ENCODE measurements around the gene MEIS2.

MEIS2 gene

DNA sequence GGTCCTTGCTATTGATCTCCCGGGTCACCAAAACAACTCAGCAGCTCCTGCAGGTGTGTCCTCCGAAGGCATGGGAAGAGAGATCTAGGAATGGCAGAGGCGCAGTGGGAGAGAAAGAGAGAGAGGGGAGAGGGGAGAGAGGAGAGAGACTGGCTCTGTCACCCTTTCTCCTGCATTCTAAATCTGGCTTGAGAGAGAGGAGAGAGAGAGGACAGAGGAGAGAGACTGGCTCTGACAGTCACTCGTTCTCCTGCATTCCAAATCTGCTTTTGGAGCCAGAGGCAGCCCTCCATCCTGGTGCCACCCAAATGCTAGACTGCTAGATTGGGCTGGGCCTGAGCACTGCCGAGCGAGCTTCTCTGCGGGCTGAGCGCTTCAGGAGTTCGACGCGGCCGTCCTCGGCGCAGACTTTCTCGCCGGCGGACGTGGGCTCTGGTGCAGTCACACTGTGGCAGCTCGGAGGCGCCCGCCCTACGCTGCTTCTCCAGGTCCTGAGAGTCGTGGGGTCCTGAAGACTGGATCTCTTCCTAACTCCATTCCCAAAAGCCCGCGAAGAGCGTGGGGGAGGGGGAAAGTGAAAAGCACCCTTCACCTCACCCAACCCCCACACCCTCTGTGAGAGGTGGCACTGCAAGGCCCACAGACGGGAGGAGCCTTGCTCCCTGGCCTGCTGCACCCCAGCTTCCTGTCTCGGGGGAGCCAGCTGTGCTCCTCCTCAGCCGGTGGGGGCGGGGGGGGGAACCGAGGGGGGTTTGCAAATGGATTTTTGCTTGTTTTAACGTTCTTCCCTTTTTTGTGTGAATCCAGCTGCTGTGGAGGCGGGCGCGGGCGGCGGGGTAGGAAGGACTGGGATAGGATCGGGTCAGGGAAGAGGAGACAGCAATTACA lies 222.3 kb downstream of the MEIS2 start:
- Mint-ChIP-seq H3K4me1 (ENCODE audit: low read depth) (no peaks in the 10 kb centered on the region), H3K4me3 (peak overlapping the region; percentile 26), H3K9me3 (no peaks in the 10 kb centered on the region), H3K27me3 (peaks cover 87% of the 10 kb centered on the region), H3K27ac (no peak overlapping the region), H3K36me3 (ENCODE audit: low read depth) (no peaks in the 10 kb centered on the region)

DNA sequence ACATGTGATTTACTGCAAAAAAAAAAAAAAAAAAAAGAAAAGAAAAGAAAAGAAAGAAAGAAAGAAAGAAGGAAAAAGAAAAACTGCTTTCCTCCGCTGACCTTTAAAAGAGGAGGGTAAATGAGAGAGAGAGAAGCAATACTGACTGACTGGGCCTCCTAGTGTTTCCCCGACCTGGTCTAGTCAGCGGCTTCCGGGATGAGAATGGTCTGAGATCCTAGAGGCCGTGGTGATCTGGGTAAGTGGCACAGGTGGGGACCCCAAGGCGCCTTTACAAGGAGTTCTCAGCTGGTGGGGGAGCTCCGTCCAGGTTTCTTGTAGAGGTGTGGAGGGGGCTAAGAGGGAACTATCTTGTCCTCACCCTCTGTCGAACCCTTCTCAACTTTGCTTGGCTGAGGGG lies 223.1 kb downstream of the MEIS2 start:
- Mint-ChIP-seq H3K27ac (no peak overlapping the region), H3K4me3 (no peak overlapping the region), H3K27me3 (peaks cover 87% of the 10 kb centered on the region), H3K9me3 (no peaks in the 10 kb centered on the region), H3K36me3 (ENCODE audit: low read depth) (no peaks in the 10 kb centered on the region), H3K4me1 (ENCODE audit: low read depth) (no peaks in the 10 kb centered on the region)

DNA sequence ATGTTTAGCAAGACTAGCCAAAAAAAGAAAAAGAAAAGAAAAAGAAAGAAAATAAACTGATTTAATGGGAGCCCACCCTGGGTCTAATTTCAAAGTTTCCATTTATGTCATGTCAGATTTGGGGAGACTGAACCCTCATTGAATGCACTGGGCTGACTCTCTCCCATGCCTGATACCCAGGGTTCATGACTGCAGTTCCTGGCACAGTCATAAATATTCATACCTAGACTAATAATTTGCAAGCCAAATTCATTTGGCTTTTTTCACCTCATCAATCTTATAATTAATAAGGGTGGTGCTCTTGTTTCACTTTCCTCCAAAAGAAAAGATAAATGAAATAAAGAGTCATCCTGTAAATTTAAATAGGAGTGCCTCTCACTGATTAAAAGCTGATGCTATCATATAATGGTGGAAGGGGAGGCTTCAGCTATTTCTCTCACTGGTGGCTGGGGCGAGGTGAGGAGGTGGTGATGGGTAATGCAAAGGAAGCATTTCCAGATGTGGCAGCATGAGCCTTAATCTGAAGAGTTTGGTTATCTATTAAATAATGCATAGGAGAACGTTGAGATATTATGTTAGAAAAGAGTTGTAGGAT lies 224.5 kb downstream of the MEIS2 start:
- Mint-ChIP-seq H3K9me3 (no peaks in the 10 kb centered on the region), H3K4me1 (ENCODE audit: low read depth) (no peaks in the 10 kb centered on the region), H3K36me3 (ENCODE audit: low read depth) (no peaks in the 10 kb centered on the region), H3K27ac (no peak overlapping the region), H3K4me3 (no peak overlapping the region), H3K27me3 (peaks cover 72% of the 10 kb centered on the region)

DNA sequence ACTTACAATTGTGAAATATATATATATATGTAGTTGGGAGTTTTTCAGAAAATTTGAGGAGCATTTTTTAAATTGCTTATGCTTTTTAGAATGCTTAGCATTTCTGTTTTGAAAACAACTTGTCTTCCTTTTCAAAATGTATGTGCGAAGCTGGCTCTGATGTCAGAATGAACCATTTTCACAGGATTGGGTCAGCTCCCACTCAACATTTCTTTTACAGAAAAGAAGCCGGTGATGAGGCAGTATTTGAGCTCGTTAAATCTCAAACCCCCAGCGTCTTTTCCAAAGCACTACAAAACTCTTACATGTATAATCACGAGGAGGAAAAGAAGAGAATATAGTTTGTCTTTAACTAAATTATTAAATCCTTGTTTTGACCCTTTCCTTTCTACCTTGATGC lies 225.4 kb downstream of the MEIS2 start:
- Mint-ChIP-seq H3K36me3 (ENCODE audit: low read depth) (no peaks in the 10 kb centered on the region), H3K9me3 (no peaks in the 10 kb centered on the region), H3K27me3 (peaks cover 67% of the 10 kb centered on the region), H3K4me1 (ENCODE audit: low read depth) (no peaks in the 10 kb centered on the region), H3K4me3 (no peak overlapping the region), H3K27ac (no peak overlapping the region)

DNA sequence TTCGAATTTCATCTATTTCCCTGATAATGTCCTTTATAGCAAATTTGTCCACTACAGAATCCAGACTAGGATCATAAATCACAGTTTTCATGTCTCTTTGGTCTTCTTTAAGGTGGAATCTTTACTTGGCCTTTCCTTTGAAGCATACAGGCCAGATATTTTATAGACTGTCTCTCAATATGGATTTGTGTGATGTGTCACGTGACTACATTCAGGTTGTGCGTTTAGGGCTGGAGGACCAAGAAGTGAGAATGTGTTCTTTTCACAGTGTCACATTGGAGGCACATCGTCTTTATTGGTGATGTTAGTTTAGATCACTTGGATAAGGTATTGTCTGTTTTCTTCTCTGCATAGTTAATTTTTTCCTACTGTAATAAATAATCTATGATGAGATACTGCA lies 232.9 kb downstream of the MEIS2 start:
- Mint-ChIP-seq H3K9me3 (no peaks in the 10 kb centered on the region), H3K4me3 (no peak overlapping the region), H3K27me3 (peaks cover 1% of the 10 kb centered on the region), H3K27ac (no peak overlapping the region), H3K36me3 (ENCODE audit: low read depth) (no peaks in the 10 kb centered on the region), H3K4me1 (ENCODE audit: low read depth) (no peaks in the 10 kb centered on the region)

DNA sequence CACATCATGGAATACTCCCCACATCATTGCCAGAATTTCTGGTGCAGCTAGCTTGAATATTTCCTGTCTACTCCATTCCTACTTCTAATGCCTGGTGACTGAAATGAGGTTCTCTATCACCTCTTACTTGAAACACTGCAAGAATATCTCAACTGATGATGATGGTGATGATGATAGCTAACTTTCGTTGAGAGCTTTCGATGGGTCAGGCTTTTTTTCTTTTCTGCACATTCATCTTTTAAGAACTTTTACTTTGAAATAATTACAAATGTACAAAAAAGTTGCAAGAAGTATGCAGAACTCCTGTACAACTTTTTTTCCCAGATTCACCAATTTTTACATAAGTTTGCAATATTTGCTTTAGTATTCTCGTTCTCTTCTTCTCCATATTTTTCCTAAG lies 233.5 kb downstream of the MEIS2 start:
- Mint-ChIP-seq H3K4me1 (ENCODE audit: low read depth) (no peaks in the 10 kb centered on the region), H3K36me3 (ENCODE audit: low read depth) (no peaks in the 10 kb centered on the region), H3K4me3 (no peak overlapping the region), H3K9me3 (no peaks in the 10 kb centered on the region), H3K27ac (no peak overlapping the region), H3K27me3 (no peaks in the 10 kb centered on the region)

DNA sequence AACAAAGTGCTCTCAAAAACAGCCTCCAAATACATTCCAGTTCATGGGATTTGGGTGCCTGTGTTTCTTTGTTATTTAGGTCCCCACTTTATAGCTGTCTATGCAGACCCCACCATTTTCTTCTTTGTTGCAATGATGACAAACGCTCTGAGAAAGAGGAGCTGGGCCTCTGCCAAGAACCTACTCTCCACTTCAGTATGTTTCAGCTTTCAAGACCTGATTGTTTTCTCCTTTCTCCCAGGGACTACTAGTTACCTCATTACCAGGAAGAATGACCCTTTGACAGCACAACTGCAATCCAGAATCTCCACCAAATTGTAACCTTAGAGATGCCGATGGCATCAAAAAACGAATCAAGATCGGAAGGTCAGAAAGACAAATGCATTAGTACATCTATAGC lies 236.8 kb downstream of the MEIS2 start:
- H3K4me3 Mint-ChIP-seq: no peak overlapping the region
- H3K27ac Mint-ChIP-seq: no peak overlapping the region
- no peaks in the 10 kb centered on the region for H3K27me3 Mint-ChIP-seq
- H3K4me1 Mint-ChIP-seq (ENCODE audit: low read depth): no peaks in the 10 kb centered on the region
- no peaks in the 10 kb centered on the region for H3K9me3 Mint-ChIP-seq
- no peaks in the 10 kb centered on the region for H3K36me3 Mint-ChIP-seq (ENCODE audit: low read depth)

DNA sequence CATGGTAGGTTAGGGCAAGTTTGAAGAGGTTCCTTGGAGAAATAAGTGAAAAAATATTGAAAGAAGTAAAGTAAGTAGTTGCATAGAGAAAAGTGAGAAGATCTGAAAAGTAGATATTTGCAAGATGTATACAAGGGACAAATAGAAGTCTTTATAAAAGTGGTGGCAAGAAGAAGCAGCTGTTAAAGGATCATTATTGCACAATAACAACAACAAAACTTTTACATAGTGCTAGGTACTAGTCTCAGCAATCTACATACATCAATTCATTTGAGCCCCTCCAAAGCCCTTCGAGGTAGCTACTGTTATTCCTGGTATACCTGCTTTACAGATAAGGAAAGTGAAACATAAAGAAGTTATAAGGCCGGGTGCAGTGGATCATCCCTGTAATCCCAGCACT lies 239.6 kb downstream of the MEIS2 start:
- peaks cover 3% of the 10 kb centered on the region for H3K9me3 Mint-ChIP-seq
- no peaks in the 10 kb centered on the region for H3K36me3 Mint-ChIP-seq (ENCODE audit: low read depth)
- H3K27ac Mint-ChIP-seq: no peak overlapping the region
- no peaks in the 10 kb centered on the region for H3K4me1 Mint-ChIP-seq (ENCODE audit: low read depth)
- no peak overlapping the region for H3K4me3 Mint-ChIP-seq
- H3K27me3 Mint-ChIP-seq: peaks cover 4% of the 10 kb centered on the region

DNA sequence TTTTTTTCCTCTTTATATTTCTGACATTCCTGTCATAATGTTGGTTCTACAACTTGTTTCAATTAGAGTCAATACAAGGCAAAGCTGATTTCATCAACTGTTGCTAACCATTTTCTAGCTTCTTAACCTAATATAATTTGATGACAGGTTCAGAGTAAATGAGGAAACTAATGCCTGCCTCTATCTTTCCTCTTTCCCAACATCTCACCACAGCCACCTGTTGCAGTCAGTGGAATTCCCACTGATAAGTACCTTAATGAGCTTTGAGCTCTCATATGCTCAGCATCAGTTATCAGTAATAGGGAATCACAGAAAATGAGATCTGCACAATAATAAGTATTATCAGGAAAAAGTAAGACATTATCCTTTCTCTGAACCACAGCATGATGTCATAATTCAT lies 241.9 kb downstream of the MEIS2 start:
- Mint-ChIP-seq H3K4me1 (ENCODE audit: low read depth) (no peaks in the 10 kb centered on the region), H3K27ac (no peak overlapping the region), H3K36me3 (ENCODE audit: low read depth) (no peaks in the 10 kb centered on the region), H3K27me3 (peaks cover 4% of the 10 kb centered on the region), H3K4me3 (no peak overlapping the region), H3K9me3 (peaks cover 8% of the 10 kb centered on the region)

DNA sequence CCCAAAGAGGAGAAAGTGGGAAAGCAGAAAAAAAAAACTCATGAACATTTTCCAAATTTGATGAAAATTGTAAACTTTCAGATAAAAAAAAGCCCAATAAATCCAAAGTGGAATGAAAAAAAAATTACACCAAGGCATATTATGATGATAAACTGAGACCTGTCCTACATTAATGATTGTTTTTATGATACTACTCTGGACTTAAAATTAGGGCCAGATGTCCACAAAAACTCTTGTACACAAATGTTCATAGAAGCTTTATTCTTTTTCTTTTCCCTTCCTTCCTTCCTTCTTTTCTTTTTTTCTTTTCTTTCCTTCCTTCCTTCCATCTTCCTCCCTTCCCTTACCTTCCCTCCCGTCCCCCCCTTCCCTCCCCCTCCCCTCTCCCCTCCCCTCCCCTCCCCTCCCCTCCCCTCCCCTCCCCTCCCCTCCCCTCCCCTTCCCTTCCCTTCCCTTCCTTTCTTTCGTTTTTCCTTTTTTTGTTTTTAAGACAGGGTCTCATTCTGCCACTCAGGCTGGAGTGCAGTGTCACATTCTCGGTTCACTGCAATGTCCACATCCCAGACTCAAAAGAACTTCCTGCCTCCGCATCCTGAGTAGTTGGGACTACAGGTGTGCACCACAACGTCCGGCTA lies 243.9 kb downstream of the MEIS2 start:
- peaks cover 4% of the 10 kb centered on the region for H3K27me3 Mint-ChIP-seq
- peaks cover 8% of the 10 kb centered on the region for H3K9me3 Mint-ChIP-seq
- no peaks in the 10 kb centered on the region for H3K36me3 Mint-ChIP-seq (ENCODE audit: low read depth)
- H3K27ac Mint-ChIP-seq: no peak overlapping the region
- no peaks in the 10 kb centered on the region for H3K4me1 Mint-ChIP-seq (ENCODE audit: low read depth)
- no peak overlapping the region for H3K4me3 Mint-ChIP-seq

DNA sequence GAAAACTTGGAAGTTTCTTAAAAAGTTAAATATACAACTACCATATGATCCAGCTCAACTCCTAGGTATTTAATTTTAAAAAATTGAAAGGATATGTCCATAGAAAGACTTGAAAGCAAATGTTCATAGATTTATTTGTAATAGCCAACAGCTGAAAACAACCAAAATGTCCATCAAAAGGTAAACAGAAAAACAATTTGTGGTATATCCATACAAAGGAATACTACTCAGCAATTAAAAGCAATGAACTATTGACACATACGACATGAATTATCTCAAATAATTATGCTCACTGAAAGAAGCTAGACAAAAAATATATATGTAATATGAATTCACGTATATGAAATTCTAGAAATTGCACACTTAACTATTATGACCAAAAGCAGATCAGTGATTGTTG lies 249.5 kb downstream of the MEIS2 start:
- Mint-ChIP-seq H3K9me3 (peaks cover 5% of the 10 kb centered on the region), H3K27ac (no peak overlapping the region), H3K4me3 (no peak overlapping the region), H3K27me3 (peaks cover 4% of the 10 kb centered on the region), H3K4me1 (ENCODE audit: low read depth) (no peaks in the 10 kb centered on the region), H3K36me3 (ENCODE audit: low read depth) (no peaks in the 10 kb centered on the region)

DNA sequence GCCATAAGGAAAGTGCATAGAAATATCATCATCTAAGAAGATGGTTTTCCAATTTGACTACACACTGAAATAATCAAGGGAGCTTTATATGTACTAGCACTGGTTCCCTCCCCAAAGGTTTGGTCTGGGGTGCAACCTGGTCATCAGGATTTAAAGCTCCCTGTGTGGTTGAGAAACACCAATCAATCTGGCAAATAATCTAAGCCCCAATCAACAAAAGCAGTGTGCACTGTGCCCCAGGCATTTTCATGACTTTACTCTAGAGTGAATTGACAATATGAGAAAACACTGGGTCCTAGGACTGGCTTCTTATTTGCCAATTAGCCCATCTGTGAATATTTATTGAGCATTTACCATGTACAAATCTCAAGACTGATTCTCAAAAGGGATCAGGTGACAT lies 255.1 kb downstream of the MEIS2 start:
- Mint-ChIP-seq H3K4me3 (no peak overlapping the region), H3K4me1 (ENCODE audit: low read depth) (no peaks in the 10 kb centered on the region), H3K9me3 (no peaks in the 10 kb centered on the region), H3K36me3 (ENCODE audit: low read depth) (no peaks in the 10 kb centered on the region), H3K27ac (no peak overlapping the region), H3K27me3 (peaks cover 12% of the 10 kb centered on the region)

DNA sequence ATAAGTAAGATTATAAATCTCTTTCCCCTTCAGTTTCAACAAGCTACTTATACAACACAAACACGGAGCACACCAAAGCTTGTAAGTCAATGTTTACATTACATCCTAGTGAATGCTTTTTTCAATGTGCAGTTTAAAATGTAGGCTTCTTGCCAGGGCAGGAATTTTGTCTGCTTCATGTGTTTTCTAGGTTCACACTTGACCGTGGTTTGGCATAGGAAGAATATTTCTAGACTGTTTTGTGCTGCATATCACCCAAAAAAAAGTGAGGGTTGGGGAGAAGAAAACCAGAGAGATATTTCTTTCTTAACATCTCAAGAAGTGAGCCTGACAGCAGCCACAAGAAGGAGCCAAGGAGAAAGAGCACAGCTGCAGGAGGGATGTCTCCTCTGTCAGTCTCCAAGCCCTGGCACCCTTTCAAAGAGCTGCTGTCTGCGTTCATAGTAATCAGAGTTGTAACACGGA lies 255.8 kb downstream of the MEIS2 start:
- H3K27me3 Mint-ChIP-seq: peaks cover 14% of the 10 kb centered on the region
- no peaks in the 10 kb centered on the region for H3K36me3 Mint-ChIP-seq (ENCODE audit: low read depth)
- no peak overlapping the region for H3K27ac Mint-ChIP-seq
- no peak overlapping the region for H3K4me3 Mint-ChIP-seq
- no peaks in the 10 kb centered on the region for H3K4me1 Mint-ChIP-seq (ENCODE audit: low read depth)
- H3K9me3 Mint-ChIP-seq: no peaks in the 10 kb centered on the region

DNA sequence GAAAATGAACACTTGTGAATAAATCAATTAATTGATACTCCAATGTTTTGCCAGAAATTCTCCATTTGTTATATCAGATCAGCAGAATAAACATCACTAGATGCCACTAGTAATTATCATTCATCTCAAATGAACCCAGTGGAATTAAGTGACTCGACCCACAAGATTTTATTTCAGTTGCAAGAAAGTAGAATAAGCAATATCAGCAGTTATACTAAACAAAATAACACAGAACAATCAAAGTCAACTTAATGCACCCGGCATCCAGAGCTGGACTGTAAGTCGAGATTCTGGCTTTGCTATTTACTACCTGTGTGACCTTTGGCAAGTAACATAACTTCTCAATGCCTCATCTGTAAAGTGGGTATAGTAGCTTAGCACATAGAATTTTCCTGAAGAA lies 256.5 kb downstream of the MEIS2 start:
- no peaks in the 10 kb centered on the region for H3K4me1 Mint-ChIP-seq (ENCODE audit: low read depth)
- H3K36me3 Mint-ChIP-seq (ENCODE audit: low read depth): no peaks in the 10 kb centered on the region
- H3K4me3 Mint-ChIP-seq: no peak overlapping the region
- no peaks in the 10 kb centered on the region for H3K9me3 Mint-ChIP-seq
- peaks cover 17% of the 10 kb centered on the region for H3K27me3 Mint-ChIP-seq
- H3K27ac Mint-ChIP-seq: no peak overlapping the region

DNA sequence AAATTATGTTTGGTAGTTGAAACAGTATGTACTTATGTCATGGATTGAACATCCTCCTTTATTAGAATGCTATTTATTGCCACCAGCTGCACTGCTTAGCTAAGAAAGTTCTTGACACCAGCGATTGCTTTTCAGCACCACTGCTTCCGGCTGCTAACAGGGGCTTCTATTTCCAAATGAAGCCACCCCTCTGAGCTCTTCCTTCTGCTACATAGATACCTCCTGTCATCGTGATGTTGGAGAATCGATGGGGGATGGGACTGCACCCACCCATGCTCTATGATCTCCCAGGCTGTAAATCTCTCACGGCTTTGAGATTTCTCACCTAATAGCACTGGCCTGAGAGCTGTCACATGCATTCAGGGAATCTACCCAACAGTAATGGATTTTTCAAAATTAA lies 259.2 kb downstream of the MEIS2 start:
- no peaks in the 10 kb centered on the region for H3K4me1 Mint-ChIP-seq (ENCODE audit: low read depth)
- peaks cover 22% of the 10 kb centered on the region for H3K27me3 Mint-ChIP-seq
- H3K36me3 Mint-ChIP-seq (ENCODE audit: low read depth): no peaks in the 10 kb centered on the region
- H3K27ac Mint-ChIP-seq: no peak overlapping the region
- no peaks in the 10 kb centered on the region for H3K9me3 Mint-ChIP-seq
- H3K4me3 Mint-ChIP-seq: no peak overlapping the region

All from stimulated activated naive CD8-positive, alpha-beta T cell treated with anti-CD3 and anti-CD28 coated beads, Interleukin-15, Interleukin-2, amounts not matched to agents 100 ng/mL and 50 ng/mL, for 24 hours (primary cell).